Prostate gland (tissue), 2 donors: ENCODE measurements around the gene UNC13C. TPM values are rescaled to one million over a fixed set of nuclear protein-coding genes. Genes with fewer than 3 reads are reported as not detected.

ENCODE experiments used
- DNase-seq: peaks from one replicate; pipeline ENCODE4 v3.0.0-alpha.2; 2019; ENCODE audit warnings: low spot score
- H3K27ac ChIP-seq, 2 donors: fragments of 200-600 bp; sonication (generic); 2 replicates each; pipeline ENCODE4 v1.5.1; 2017 to 2019
- H3K27me3 ChIP-seq: fragments of 200-600 bp; sonication (generic); replicated peaks from 2 replicates; pipeline ENCODE4 v1.5.1; 2019; ENCODE audit not compliant: insufficient read depth
- H3K36me3 ChIP-seq, 2 donors: fragments of 200-600 bp; sonication (generic); 1 replicate in 1 of 2; 2 replicates in 1 of 2; pipeline versions ENCODE4 v1.5.1 to v1.8.1; 2017 to 2019
- H3K4me1 ChIP-seq: fragments of 200-600 bp; sonication (generic); replicated peaks from 2 replicates; pipeline ENCODE4 v1.5.1; 2019
- H3K4me3 ChIP-seq, 2 donors: fragments of 200-600 bp; sonication (generic); 2 replicates each; pipeline ENCODE4 v1.5.1; 2017 to 2019
- H3K9me3 ChIP-seq: fragments of 200-600 bp; sonication (generic); 2 replicates; pipeline ENCODE4 v1.5.1; 2017
- POLR2A ChIP-seq: fragments of 450-650 bp; IDR thresholded peaks from one replicate; pipeline ENCODE4 v1.6.1; 2016; ENCODE audit warnings: antibody characterized with exemption, mild to moderate bottlenecking
- POLR2AphosphoS5 ChIP-seq: sonication (generic); formaldehyde crosslinking; IDR thresholded peaks from one replicate; pipeline ENCODE4 v1.6.1; 2017; ENCODE audit warnings: antibody characterized with exemption
- WGBS: methylation state at CpG from one replicate; pipeline ENCODE4 v1.1.5; 2018; 5-methylcytosine and 5-hydroxymethylcytosine counted together
- intact Hi-C: fragments of 100-400 bp; cut with DNase I; formaldehyde crosslinking; loops from one replicate; pipeline ENCODE4 v1.14.2; 2022
- total RNA-seq, 2 donors: library from RNA; depleted of rRNA; stranded (reverse); fragments of >200 nt; gene quantifications; one replicate each; pipeline ENCODE4 v1.1.0, GENCODE V29; 2016
- TF ChIP-seq, protein P1 (sequence below), 4 experiments: fragments of 200-600 bp in 2 of 4; fragments of 450-650 bp in 2 of 4; sonication (generic) in 2 of 4; IDR thresholded peaks; 1 replicate in 3 of 4; 2 replicates in 1 of 4; pipeline ENCODE4 v1.5.1; 2016 to 2019; ENCODE audit warnings: antibody characterized with exemption in 4 of 4, mild to moderate bottlenecking in 2 of 4, moderate library complexity in 2 of 4

The UNC13C gene
- total RNA-seq, 2 donors from 2014 or later: 3.6 TPM; not detected in 1

DNA sequence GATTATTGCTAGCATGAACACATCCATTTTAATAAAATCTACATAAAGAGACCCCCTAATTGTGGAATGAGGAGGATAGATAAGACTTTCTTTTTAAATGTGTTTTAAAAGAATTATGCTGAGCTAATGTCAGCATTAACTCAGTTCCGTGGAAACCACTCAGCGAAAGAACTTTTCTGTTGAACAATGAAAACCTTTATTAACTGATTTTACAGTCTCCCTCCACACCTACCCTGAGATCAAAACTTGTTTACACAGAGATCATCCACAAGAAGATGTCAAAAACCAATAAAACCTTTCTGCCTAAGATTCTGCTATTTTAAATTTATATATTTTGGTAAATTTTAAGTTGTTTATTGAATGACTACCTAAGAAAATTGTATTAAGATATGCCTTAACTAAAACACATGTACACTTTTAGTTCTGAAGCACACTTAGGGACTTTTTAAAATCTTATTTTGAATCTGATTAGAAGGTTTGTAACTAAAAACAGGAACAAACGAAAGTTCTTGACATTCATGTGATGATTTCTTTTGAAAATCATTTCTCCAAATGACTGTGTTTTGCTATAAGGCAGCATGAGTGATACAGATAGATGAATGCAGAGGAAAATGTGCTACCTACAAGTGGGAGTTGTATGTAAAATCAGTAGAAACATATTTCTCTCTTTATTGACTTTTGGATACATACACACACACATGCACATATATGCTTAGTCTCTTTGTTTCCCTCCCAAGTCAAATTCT is 369.0 kb downstream of the UNC13C start:
- DNase-seq: no peak

GRCh38 chr15:54353726-54354125 is 375.5 kb downstream of the UNC13C start:
- Histone ChIP-seq H3K27me3 (no peaks in the 10 kb centered on the region), H3K4me1 (no peaks in the 10 kb centered on the region), H3K9me3 (no peaks in the 10 kb centered on the region), H3K27ac (no peak overlapping the region), H3K4me3 (no peak overlapping the region), H3K36me3 (no peaks in the 10 kb centered on the region)
- intact Hi-C loops: no loop called here
- TF ChIP-seq POLR2AphosphoS5: no peak
- TF ChIP-seq, protein P1, sequence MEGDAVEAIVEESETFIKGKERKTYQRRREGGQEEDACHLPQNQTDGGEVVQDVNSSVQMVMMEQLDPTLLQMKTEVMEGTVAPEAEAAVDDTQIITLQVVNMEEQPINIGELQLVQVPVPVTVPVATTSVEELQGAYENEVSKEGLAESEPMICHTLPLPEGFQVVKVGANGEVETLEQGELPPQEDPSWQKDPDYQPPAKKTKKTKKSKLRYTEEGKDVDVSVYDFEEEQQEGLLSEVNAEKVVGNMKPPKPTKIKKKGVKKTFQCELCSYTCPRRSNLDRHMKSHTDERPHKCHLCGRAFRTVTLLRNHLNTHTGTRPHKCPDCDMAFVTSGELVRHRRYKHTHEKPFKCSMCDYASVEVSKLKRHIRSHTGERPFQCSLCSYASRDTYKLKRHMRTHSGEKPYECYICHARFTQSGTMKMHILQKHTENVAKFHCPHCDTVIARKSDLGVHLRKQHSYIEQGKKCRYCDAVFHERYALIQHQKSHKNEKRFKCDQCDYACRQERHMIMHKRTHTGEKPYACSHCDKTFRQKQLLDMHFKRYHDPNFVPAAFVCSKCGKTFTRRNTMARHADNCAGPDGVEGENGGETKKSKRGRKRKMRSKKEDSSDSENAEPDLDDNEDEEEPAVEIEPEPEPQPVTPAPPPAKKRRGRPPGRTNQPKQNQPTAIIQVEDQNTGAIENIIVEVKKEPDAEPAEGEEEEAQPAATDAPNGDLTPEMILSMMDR (IDR thresholded peaks at IDR 0.05): no peak
- TF ChIP-seq POLR2A: no peak
- WGBS: 40% methylated on average over 2 of the region's 2 CpGs
- DNase-seq: no peak

More for the DNA sequence above, 369.0 kb downstream of the UNC13C start:
- no peaks in the 10 kb centered on the region for H3K9me3 ChIP-seq
- H3K4me1 ChIP-seq: no peaks in the 10 kb centered on the region
- H3K27me3 ChIP-seq: no peaks in the 10 kb centered on the region
- WGBS: 40% methylated on average over 3 of the region's 3 CpGs
- intact Hi-C loops: no loop called here
- no peak for TF ChIP-seq POLR2AphosphoS5
- TF ChIP-seq, protein P1 (IDR thresholded peaks at IDR 0.05): no peak
- TF ChIP-seq POLR2A: no peak
- no peaks in the 10 kb centered on the region for H3K36me3 ChIP-seq
- H3K27ac ChIP-seq: no peak overlapping the region
- H3K4me3 ChIP-seq: no peak overlapping the region

- H3K27me3 ChIP-seq: no peaks in the 10 kb centered on the region
- no peaks in the 10 kb centered on the region for H3K9me3 ChIP-seq
- 68% methylated on average over 1 of the region's 1 CpG for WGBS
- H3K36me3 ChIP-seq: no peaks in the 10 kb centered on the region
- H3K27ac ChIP-seq: no peak overlapping the region
- no peak for DNase-seq
- intact Hi-C loops: no loop called here
- TF ChIP-seq, protein P1 (IDR thresholded peaks at IDR 0.05): no peak
- TF ChIP-seq POLR2A: no peak
- no peak for TF ChIP-seq POLR2AphosphoS5
- no peak overlapping the region for H3K4me3 ChIP-seq
- H3K4me1 ChIP-seq: no peaks in the 10 kb centered on the region
Measured at GRCh38 chr15:54354341-54354740, 376.1 kb downstream of the UNC13C start.

- WGBS: 73% methylated on average over 3 of the region's 3 CpGs
Measured at GRCh38 chr15:54364961-54365360, 386.7 kb downstream of the UNC13C start.

More at GRCh38 chr15:54364961-54365360, 386.7 kb downstream of the UNC13C start:
- Histone ChIP-seq H3K4me1 (no peaks in the 10 kb centered on the region), H3K27ac (no peak overlapping the region), H3K36me3 (no peaks in the 10 kb centered on the region), H3K4me3 (no peak overlapping the region), H3K27me3 (no peaks in the 10 kb centered on the region), H3K9me3 (no peaks in the 10 kb centered on the region)
- DNase-seq: no peak
- TF ChIP-seq POLR2A (no peak), POLR2AphosphoS5 (no peak)
- TF ChIP-seq, protein P1 (IDR thresholded peaks at IDR 0.05): no peak
- intact Hi-C loops: no loop called here
